Activated effector memory CD4-positive, alpha-beta T cell treated with anti-CD3 and anti-CD28 coated beads, Interleukin-2, amount 50 U/mL, for 16 hours (primary cell): ENCODE measurements around the gene LRRC17.
"Not testable (repeated sequence)": the region's sequence is repeated elsewhere in the genome, so short reads cannot be mapped to it uniquely, and the experiment has no call there.

Experiments
- DNase-seq: peaks from one replicate; pipeline ENCODE4 v3.0.0-alpha.2; 2020

LRRC17 gene

DNA sequence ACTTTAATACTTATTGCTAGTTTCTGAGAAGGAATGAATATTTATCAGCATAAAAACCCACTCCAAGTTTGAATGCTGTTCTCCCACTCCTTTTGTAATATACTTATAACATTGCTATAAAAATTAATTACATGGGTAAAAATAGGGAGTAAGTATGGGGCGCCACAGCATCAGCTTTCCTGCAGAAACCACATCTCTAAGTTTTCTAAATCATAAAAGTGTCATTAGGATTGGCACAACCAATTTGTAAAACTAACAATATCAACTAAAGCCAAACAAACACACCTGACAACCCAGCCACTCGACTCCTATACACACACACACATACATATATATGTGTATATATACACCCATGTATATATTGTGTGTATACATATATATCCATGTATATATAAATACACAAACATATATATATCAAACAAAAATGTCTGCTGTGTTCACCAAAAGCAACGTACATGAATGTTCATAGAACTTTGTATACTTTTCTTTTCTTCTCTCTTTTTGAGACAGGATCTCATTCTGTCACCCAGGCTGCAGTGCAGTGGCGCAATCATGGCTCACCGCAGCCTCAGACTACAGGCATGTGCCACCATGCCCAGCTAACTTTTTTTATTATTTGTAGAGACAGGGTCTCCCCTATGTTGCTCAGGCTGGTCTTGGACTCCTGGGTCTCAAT, 14.8 kb upstream of the LRRC17 start:
- DNase-seq = no peak

- DNase-seq = no peak
Measured at GRCh38 chr7:102898532-102898859, 14.3 kb upstream of the LRRC17 start.

DNA sequence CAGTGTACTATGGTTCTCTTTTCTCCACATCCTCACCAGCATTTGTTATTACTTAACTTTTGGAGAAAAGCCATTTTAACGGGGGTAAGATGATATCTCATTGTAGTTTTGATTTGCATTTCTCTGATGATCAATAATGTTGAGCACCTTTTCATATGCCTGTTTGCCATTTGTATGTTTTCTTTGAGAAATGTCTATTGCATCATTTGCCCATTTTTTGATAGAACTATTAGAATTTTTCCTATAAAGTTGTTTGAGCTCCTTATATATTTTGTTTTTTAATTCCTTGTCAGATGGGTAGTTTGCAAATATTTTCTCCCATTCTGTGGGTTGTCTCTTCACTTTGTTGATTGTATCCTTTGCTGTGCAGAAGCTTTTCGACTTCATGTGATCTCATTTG, 10.7 kb upstream of the LRRC17 start:
- DNase-seq = not testable (repeated sequence)

DNA sequence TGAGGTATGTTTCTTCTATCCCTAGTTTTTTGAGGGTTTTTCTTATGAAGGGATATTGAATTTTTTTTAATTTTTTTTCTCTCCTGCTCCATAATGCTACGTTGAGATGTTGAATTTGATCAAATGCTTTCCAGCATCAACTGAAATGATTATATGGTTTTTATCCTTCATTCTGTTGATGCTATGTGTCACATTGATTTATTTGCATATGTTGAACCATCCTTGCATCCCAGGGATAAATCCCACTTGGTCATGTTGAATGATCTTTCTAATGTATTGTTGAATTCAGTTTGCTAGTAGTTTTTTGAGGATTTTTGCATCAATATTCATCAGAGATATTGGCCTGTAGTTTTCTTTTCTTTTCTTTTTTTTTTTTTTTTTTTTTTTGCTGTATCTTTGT, 9.2 kb upstream of the LRRC17 start:
- DNase-seq = not testable (repeated sequence)

- DNase-seq = no peak
Measured at GRCh38 chr7:102908676-102909075, 4.1 kb upstream of the LRRC17 start.

DNA sequence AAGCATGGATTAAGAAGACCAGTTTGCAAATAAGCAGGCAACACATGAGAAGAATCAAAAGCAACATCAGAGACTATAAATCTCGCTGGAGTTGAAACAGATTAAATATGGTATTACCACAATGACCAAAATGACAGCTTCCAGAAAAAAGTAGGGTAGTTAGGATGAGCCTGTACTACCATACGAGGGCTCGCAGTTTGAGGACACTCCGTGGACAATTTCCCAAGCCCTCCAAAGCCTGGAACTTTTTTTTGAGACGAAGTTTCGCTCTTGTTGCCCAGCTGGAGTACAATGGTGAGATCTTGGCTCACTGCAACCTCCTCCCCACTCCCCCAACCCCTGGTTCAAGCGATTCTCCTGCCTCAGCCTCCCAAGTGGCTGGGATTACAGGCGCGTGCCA, 1.0 kb downstream of the LRRC17 start:
- no peak for DNase-seq

GRCh38 chr7:102914585-102914984, 1.8 kb downstream of the LRRC17 start:
- no peak for DNase-seq

DNA sequence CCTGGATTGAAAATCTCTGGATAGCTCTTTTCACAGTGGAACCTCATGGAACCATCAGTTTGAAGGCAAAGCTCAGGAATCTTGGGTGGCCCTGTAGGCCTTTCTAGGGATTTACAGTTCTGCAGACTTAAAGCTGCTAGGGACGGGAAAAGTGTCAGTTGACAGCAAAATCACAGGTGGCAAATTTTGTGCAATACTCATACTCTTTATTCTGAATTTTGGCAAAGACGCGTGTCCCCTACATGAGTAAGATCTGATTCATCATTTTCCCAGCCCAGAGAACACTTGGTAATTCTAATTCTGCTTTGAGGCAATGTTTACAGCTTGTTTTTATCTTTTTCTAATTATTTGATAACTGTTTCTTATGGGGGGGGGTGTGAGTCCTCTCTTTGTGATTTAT, 3.6 kb downstream of the LRRC17 start:
- DNase-seq = no peak

- DNase-seq = no peak
Measured at GRCh38 chr7:102916881-102917280, 4.1 kb downstream of the LRRC17 start.

DNA sequence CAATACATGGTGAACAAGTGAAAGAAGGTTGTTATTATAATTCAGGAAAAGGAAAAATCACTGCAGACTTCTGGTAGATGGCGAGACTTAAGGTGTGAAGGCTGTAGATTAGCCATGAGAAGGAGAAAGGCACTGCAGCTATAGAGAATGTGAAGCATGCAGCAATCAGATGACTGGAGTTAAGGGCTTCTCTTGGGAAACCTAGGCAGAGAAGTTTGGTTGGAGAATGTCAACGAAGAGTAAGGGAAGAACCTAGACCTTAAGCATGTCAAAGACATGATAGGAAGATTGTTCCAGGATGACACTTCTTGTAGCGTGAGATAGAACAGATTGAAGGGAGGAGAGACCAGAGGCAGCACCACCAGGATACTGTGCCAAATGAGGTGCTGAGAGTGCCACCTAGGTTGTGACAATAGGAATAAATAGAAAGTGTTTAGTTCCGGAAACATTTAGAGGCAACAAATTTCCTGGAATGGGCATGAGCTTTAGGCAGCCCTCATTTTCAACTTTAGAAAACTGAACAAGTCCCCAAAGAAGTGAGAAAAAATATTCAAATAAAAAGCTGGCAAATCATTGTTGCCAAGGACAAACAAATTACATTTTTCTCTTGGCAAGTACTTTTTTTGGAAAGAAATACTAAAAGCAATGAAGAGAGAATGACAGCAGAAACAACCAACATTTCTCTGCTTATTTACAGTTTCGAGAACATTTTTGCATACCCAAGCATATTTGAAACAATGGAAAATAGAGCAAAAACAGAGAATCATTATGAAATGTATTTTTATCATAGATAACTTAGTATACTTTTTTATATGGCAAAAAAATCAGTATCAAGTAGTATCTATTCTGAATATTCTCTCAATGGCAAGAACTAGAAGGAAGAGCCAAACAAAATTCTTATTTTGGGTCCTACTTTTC, 4.9 kb downstream of the LRRC17 start:
- DNase-seq = no peak

- no peak for DNase-seq
Measured at GRCh38 chr7:102918845-102919244, 6.0 kb downstream of the LRRC17 start.

DNA sequence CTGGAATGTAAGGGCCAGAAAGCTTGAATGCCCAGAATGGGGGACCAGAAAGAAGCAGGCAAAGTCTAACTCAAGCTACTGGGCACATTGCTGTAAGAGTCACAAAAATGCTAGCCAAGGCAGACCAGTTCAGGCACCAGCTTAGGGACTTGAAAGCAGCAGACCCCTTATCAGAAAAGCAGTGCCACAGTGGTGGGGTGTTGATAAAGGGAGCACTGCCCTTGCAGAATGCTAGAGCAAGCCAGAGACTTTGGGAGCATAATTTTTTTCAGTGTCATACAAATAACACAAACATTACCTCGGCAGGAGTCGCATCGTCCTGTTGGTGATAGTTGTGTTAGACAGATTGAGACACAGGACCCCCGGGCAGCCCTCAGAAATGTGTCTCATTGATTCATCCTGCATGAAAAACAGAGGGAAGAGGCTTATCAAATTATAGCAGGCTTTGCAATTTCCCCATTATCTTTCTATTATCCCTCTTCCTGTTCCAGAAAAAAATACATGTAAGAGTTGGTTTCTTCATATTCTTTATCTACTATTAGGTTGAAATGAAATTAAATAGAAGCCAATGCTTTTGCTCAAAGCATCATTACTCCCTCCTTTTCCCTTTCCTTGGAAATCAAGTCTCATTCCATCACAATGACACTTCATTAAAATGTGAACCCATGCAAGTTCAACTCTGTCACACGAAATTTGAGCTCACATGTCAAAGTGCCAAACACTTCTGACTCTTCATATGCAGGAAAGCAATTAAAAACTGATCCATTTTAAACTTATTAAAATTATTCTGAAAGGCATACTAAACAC, 13.4 kb downstream of the LRRC17 start:
- no peak for DNase-seq

GRCh38 chr7:102926783-102927140, 14.0 kb downstream of the LRRC17 start:
- DNase-seq = no peak

- no peak for DNase-seq
Measured at GRCh38 chr7:102927312-102927933, 14.6 kb downstream of the LRRC17 start.

- DNase-seq = no peak
Measured at GRCh38 chr7:102931757-102932156, 19.0 kb downstream of the LRRC17 start.

DNA sequence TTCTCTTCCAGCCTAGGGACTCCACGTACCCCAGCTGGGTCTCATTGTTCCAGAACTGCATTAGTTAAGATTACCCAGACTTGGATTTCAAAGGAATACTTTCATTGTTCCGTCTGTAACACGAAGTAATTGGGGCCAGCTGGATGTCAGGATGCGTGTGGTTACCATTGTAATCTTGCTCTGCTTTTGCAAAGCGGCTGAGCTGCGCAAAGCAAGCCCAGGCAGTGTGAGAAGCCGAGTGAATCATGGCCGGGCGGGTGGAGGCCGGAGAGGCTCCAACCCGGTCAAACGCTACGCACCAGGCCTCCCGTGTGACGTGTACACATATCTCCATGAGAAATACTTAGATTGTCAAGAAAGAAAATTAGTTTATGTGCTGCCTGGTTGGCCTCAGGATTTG, 21.0 kb downstream of the LRRC17 start:
- no peak for DNase-seq

DNA sequence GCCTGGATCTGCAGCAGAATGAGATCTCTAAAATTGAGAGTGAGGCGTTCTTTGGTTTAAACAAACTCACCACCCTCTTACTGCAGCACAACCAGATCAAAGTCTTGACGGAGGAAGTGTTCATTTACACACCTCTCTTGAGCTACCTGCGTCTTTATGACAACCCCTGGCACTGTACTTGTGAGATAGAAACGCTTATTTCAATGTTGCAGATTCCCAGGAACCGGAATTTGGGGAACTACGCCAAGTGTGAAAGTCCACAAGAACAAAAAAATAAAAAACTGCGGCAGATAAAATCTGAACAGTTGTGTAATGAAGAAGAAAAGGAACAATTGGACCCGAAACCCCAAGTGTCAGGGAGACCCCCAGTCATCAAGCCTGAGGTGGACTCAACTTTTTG, 21.4 kb downstream of the LRRC17 start:
- no peak for DNase-seq

GRCh38 chr7:102934701-102935100, 21.9 kb downstream of the LRRC17 start:
- no peak for DNase-seq

DNA sequence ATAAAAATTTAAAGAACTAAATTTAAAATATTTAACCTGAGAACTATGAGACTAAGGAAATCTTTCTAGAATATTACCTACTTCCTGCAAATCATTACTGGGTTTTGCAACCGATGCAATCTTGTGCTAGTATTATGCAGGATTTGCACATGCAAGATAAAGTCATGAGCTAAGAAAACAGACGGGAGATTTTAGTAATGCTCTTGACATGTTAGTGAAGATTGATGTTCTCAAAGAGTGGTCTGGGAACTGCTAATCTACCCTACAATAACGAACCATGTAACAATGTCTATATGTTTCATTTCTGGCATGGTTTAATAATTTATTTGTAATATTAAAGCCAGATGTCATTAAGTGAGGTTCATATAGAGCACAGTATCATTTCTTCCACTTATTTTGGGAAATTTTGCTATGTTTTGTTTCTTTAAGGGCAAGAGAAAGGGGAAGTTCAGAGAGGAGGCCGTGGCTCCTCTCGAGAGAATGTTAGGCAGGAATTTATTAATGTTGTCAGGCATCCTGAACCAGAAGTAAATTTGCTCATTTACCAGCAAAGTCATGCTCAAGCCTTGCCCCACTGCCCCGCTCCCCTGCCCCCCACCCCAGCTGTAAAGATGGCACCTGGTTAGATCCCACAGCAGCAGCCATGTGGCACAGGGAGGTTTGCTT, 22.8 kb downstream of the LRRC17 start:
- no peak for DNase-seq

GRCh38 chr7:102938679-102939078, 25.9 kb downstream of the LRRC17 start:
- no peak for DNase-seq

- no peak for DNase-seq
Measured at GRCh38 chr7:102942181-102942866, 29.5 kb downstream of the LRRC17 start.

DNA sequence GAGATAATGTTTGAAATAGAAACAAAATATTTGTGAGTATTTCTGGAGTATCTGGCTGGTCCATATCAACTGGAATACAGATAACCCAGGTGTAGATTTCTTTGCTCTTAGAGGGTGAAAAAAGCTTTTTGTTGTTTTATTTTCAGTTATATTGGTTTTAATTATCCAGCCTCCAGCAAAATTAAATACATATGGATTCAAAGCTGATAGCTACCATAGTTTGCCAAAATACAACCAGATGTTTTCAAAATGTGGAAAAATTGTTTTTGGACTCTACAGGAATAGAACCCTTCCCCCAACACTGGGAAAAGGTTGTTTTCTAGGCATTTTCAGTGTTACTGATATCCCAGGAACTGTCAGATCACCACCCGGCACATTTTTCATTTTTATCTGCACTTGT, 30.1 kb downstream of the LRRC17 start:
- DNase-seq = no peak
